ENCODE data around the gene MICAL3.

DNA sequence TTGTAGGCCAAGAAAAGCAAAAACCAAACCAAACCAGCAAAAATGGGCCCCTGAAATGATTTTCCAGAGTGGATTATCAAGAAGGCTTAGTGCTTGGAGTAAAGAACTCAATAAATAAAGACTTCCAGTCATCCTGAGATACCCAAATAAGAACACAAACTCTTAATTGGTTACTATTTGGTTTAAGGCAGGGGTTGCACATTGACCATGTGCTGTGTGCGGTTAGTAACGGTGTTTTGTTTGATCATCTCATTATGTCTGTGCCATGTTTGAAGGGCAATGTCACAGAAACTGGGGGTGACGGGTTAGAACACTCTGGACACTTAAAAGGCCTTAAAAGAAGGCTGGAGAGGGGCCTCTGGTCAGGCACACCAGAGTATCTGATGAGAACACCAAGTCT lies 9.7 kb upstream of the MICAL3 start:
- TF ChIP-seq EZH2 (IDR thresholded peaks at IDR 0.05; ENCODE audit: borderline replicate concordance, low read length) (no peak), CTCF (IDR thresholded peaks at IDR 0.05; ENCODE audit: low read length) (no peak)
